ENCODE results near the gene CENPX. TPM values are rescaled to one million over a fixed set of nuclear protein-coding genes. Genes with fewer than 3 reads are reported as not detected.

CENPX gene
- total and polyA plus RNA-seq, 2 of the 13 experiments (the other 11 are each of a cell fraction or from before 2014, with no cell fraction given), result 92.7 to 170 TPM

- TF ChIP-seq HNF1A (IDR thresholded peaks at IDR 0.05; ENCODE audit: low read depth) (no peak), HNF1A (CRISPR knock-in tag; IDR thresholded peaks at IDR 0.05; ENCODE audit: borderline replicate concordance) (no peak), HNRNPL (IDR thresholded peaks at IDR 0.05; ENCODE audit: low read depth, low read length) (peak; percentile 95), ATRX (CRISPR knock-in tag; IDR thresholded peaks at IDR 0.05; ENCODE audit: borderline replicate concordance) (no peak), KDM6A (CRISPR knock-in tag; IDR thresholded peaks at IDR 0.05; ENCODE audit: low read depth) (no peak), POLR2A (IDR thresholded peaks at IDR 0.05; ENCODE audit: insufficient read depth in 1 of 2, low read depth in 2 of 2, low read length in 2 of 2) (no peak), ZNF484 (CRISPR knock-in tag; IDR thresholded peaks at IDR 0.05; ENCODE audit: borderline replicate concordance, low read depth) (no peak), ZBTB20 (CRISPR knock-in tag; IDR thresholded peaks at IDR 0.05; ENCODE audit: borderline replicate concordance, low read depth) (0 out of 2 replicates have a peak, but pooled peaks have one; percentile 43), AKAP8 (CRISPR knock-in tag; IDR thresholded peaks at IDR 0.05) (peak; percentile 38; the same call in 1 of the 2 replicates), ZNF207 (IDR thresholded peaks at IDR 0.05; ENCODE audit: borderline replicate concordance) (no peak), ZNF577 (CRISPR knock-in tag; IDR thresholded peaks at IDR 0.05; ENCODE audit: borderline replicate concordance, low read depth) (no peak), STAT5B (CRISPR knock-in tag; IDR thresholded peaks at IDR 0.05) (no peak), ZNF274 (CRISPR knock-in tag; IDR thresholded peaks at IDR 0.05) (peak; percentile 50; the same call in 1 of the 2 replicates), ZNF747 (CRISPR knock-in tag; IDR thresholded peaks at IDR 0.05; ENCODE audit: borderline replicate concordance) (no peak), SOX5 (CRISPR knock-in tag; IDR thresholded peaks at IDR 0.05; ENCODE audit: borderline replicate concordance) (no peak), ZNF891 (CRISPR knock-in tag; IDR thresholded peaks at IDR 0.05) (no peak)
- TF ChIP-seq, protein P1, sequence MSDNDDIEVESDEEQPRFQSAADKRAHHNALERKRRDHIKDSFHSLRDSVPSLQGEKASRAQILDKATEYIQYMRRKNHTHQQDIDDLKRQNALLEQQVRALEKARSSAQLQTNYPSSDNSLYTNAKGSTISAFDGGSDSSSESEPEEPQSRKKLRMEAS (IDR thresholded peaks at IDR 0.05), result no peak
- TF ChIP-seq, protein P2, sequence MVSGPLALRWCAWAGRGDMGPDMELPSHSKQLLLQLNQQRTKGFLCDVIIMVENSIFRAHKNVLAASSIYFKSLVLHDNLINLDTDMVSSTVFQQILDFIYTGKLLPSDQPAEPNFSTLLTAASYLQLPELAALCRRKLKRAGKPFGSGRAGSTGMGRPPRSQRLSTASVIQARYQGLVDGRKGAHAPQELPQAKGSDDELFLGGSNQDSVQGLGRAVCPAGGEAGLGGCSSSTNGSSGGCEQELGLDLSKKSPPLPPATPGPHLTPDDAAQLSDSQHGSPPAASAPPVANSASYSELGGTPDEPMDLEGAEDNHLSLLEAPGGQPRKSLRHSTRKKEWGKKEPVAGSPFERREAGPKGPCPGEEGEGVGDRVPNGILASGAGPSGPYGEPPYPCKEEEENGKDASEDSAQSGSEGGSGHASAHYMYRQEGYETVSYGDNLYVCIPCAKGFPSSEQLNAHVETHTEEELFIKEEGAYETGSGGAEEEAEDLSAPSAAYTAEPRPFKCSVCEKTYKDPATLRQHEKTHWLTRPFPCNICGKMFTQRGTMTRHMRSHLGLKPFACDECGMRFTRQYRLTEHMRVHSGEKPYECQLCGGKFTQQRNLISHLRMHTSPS (CRISPR knock-in tag; IDR thresholded peaks at IDR 0.05; ENCODE audit: low read depth), result 0 out of 2 replicates have a peak, but pooled peaks have one; percentile 44
Measured at GRCh38 chr17:81996757-81997441, 25.8 kb downstream of the CENPX start (continued).

All from HepG2 (cell line).